ENCODE data around the gene SORD. TPM values are rescaled to one million over a fixed set of nuclear protein-coding genes. Genes with fewer than 3 reads are reported as not detected.
"Not testable (repeated sequence)": the region's sequence is repeated elsewhere in the genome, so short reads cannot be mapped to it uniquely, and the experiment has no call there.

Gene SORD
- total and polyA plus RNA-seq, 11 donors: 3.4 to 16.7 (median 9.4) TPM

DNA sequence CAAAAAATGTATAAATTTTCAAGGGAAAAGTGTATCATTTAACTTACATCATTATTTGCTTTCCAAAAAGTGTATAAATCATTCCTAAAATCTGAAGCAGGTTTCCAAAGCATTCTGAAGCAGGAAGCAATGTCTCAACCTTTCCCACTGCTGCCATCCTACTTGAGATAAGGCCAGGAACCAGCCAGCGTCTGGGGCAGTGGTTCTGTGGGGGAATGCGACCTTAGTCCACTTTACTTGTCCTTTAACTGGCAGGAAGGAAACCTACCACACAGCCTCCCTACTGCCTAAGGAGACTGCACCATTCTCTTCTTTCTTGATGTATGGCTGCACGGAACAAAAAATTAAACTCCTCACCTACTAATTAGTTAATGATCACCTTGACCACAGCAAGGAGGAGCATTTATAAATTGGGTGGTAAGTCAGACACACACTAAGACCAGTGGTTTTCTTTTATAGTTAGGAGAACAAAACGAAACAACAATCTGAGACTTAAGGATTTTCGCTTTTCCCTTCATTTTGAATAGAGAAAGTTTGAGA is 3.7 kb downstream of the SORD start:
- H3K4me1 ChIP-seq: peaks cover 0 to 24% (median 12%) of the 10 kb centered on the region in 12 donors
- WGBS, 4 donors: 58 to 78% (median 73%) methylated on average over 5 of the region's 5 CpGs
- intact Hi-C loops (cut with DNase I): loop anchor here in 2 of 10 donors (5.0 to 10.0 kb wide), 2 partner anchors 52 to 174 kb away; no protein-coding TSS in a partner anchor
- H3K27me3 ChIP-seq: no peaks in the 10 kb centered on the region
- ATAC-seq (no peak), DNase-seq (no peak)
- H3K36me3 ChIP-seq: peaks cover 0 to 7% (median 0%) of the 10 kb centered on the region in 9 donors
- H3K9me3 ChIP-seq: no peaks in the 10 kb centered on the region
- H3K4me3 ChIP-seq: no peak overlapping the region
- no peak overlapping the region for H3K27ac ChIP-seq
- no peak for TF ChIP-seq CTCF (IDR thresholded peaks at IDR 0.05)
- TF ChIP-seq POLR2A (IDR thresholded peaks at IDR 0.05): no peak

- 58 to 67% (median 63%) methylated on average over 4 of the region's 4 CpGs for WGBS, 4 donors
- H3K27ac ChIP-seq: no peak overlapping the region
- peaks cover 0 to 22% (median 12%) of the 10 kb centered on the region in 12 donors for H3K4me1 ChIP-seq
- no peaks in the 10 kb centered on the region for H3K27me3 ChIP-seq
- peaks cover 0 to 7% (median 0%) of the 10 kb centered on the region in 9 donors for H3K36me3 ChIP-seq
- DNase-seq (no peak), ATAC-seq (no peak)
- intact Hi-C loops (cut with DNase I): loop anchor here in 2 of 10 donors (5.0 to 10.0 kb wide), 2 partner anchors 52 to 175 kb away; no protein-coding TSS in a partner anchor
- H3K4me3 ChIP-seq: no peak overlapping the region
- no peak for TF ChIP-seq CTCF (IDR thresholded peaks at IDR 0.05)
- no peak for TF ChIP-seq POLR2A (IDR thresholded peaks at IDR 0.05)
- no peaks in the 10 kb centered on the region for H3K9me3 ChIP-seq
Measured at GRCh38 chr15:45027220-45027619, 4.2 kb downstream of the SORD start.

DNA sequence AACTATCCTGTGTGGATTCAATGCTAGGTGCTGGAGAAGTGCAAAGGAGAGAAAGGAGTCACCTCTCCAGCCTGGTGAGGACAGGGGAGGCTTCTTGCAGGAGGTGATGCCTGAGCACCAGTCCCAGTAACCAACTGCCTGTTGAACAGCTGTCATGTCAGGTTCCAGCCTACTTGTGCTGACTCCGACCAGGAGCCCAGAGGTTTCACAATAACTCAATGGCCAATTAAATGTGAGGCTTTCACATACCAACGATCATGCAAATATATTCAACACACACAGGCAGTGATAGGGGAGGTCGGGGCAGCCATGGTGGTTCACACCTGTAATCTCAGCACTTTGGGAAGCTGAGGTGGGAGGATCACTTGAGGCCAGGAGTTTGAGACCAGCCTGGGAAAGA is 7.7 kb downstream of the SORD start:
- Histone ChIP-seq H3K4me3 (no peak overlapping the region), H3K27ac (no peak overlapping the region), H3K27me3 (no peaks in the 10 kb centered on the region), H3K9me3 (no peaks in the 10 kb centered on the region), H3K4me1 (peaks cover 0 to 9% (median 0%) of the 10 kb centered on the region in 12 donors), H3K36me3 (peaks cover 0 to 7% (median 0%) of the 10 kb centered on the region in 9 donors)
- DNase-seq: no peak
- no peak for ATAC-seq
- intact Hi-C loops (cut with DNase I): loop anchor here in 1 of 10 donors (10.0 kb wide), 1 partner anchor 84 kb away; the partner anchor contains the start of genes DUOX2 and DUOXA2
- WGBS, 4 donors: 74 to 97% (median 94%) methylated on average over 3 of the region's 3 CpGs
- no peak for TF ChIP-seq POLR2A (IDR thresholded peaks at IDR 0.05)
- TF ChIP-seq CTCF (IDR thresholded peaks at IDR 0.05): no peak

DNA sequence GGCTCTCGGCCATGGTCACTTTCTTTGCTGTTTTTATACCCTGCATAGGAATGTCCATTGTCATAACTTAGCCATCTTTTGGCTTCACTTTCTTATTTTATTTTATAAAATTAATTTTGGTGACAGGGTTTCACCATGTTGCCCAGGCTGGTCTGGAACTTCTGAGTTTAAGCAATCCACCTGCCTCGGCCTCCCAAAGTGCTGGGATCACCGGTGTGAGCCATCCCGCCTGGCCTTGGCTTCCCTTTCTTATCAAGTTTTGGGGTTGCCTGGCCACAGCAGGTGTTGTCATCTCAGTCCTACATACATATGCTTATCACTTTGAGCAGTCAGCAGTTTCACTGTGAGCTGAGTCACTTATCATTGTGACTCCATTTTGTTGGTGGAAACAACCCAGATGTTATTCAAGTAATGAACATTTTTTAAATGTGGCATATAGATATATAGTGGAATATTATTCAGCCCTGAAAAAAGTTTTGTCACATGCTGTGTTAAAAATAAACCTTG is 8.6 kb downstream of the SORD start:
- intact Hi-C loops (cut with DNase I): loop anchor here in 1 of 10 donors (10.0 kb wide), 1 partner anchor 83 kb away; the partner anchor contains the start of genes DUOX2 and DUOXA2
- H3K4me3 ChIP-seq, DNase-seq, H3K4me1 ChIP-seq, H3K27ac ChIP-seq, H3K27me3 ChIP-seq, H3K9me3 ChIP-seq, H3K36me3 ChIP-seq, ATAC-seq: not testable (repeated sequence)
- 94 to 100% (median 97%) methylated on average over 2 to 4 of the region's 4 CpGs for WGBS, 4 donors

- ATAC-seq, H3K4me3 ChIP-seq, H3K9me3 ChIP-seq, H3K27me3 ChIP-seq, DNase-seq, H3K4me1 ChIP-seq, H3K27ac ChIP-seq, H3K36me3 ChIP-seq: not testable (repeated sequence)
- intact Hi-C loops (cut with DNase I): loop anchor here in 1 of 10 donors (10.0 kb wide), 1 partner anchor 82 kb away; the partner anchor contains the start of genes DUOX2 and DUOXA2
- 86 to 100% (median 99%) methylated on average over 2 of the region's 2 CpGs for WGBS, 4 donors
Measured at GRCh38 chr15:45032501-45032900, 9.5 kb downstream of the SORD start.

GRCh38 chr15:45034087-45034486 is 11.1 kb downstream of the SORD start:
- H3K9me3 ChIP-seq, H3K27ac ChIP-seq, ATAC-seq, H3K4me1 ChIP-seq, H3K36me3 ChIP-seq, H3K27me3 ChIP-seq, DNase-seq, H3K4me3 ChIP-seq: not testable (repeated sequence)
- 90 to 95% (median 91%) methylated on average over 3 to 4 of the region's 4 CpGs for WGBS, 4 donors
- intact Hi-C loops (cut with DNase I): loop anchor here in 1 of 10 donors (10.0 kb wide), 1 partner anchor 81 kb away; the partner anchor contains the start of genes DUOX2 and DUOXA2

- not testable (repeated sequence) for H3K4me3 ChIP-seq, H3K9me3 ChIP-seq, H3K27ac ChIP-seq, H3K36me3 ChIP-seq, H3K27me3 ChIP-seq, DNase-seq, H3K4me1 ChIP-seq, ATAC-seq
- intact Hi-C loops (cut with DNase I): loop anchor here in 8 of 10 donors (5.0 to 10.0 kb wide), 3 partner anchors 67 to 83 kb away; partner anchors contain the start of genes DUOX2 (in 1 of the 8) and DUOXA2 (in 1 of the 8)
- WGBS, 4 donors: 96 to 98% (median 97%) methylated on average over 29 to 56 of the region's 56 CpGs
Measured at GRCh38 chr15:45034600-45035375, 11.8 kb downstream of the SORD start.
